A549 (cell line): Measurements from ENCODE around the gene CFH. TPM values are rescaled to one million over a fixed set of nuclear protein-coding genes. Genes with fewer than 3 reads are reported as not detected.
"Not testable (repeated sequence)": the region's sequence is repeated elsewhere in the genome, so short reads cannot be mapped to it uniquely, and the experiment has no call there.

ENCODE experiments used
- ATAC-seq, 2 experiments: fragments of 200-7000 bp in 1 of 2; fragments of >200 bp in 1 of 2; cut with Nextera tagmentation in 1 of 2; cut with Tn5 transposase in 1 of 2; 3 replicates each; pipeline versions ENCODE4 v1.8.0 to v1.9.1; 2018 to 2020; ENCODE audit warnings: mild to moderate bottlenecking in 1 of 2, moderate library complexity in 1 of 2
- CTCF ChIA-PET: fragments of 300-600 bp; sonication (Branson Sonifier 250); formaldehyde crosslinking; extraction: SDS; loops from one replicate; lab custom pipeline; 2021; ENCODE audit warnings: antibody characterized with exemption, inconsistent platforms; lab: Yijun Ruan, JAX
- POLR2A ChIA-PET: fragments of 350-600 bp; formaldehyde crosslinking; extraction: SDS; loops from one replicate; lab custom pipeline; 2021; ENCODE audit warnings: antibody characterized with exemption, inconsistent platforms; lab: Yijun Ruan, JAX
- DNase-seq, 2 experiments: peaks; one replicate each; pipeline versions ENCODE4 v3.0.0 to v3.0.0-alpha.2; 2011 to 2016; ENCODE audit warnings: low read depth in 1 of 2, low spot score in 1 of 2
- FAIRE-seq: peaks from 2 replicates; lab custom pipeline; 2011; peaks lifted over from hg19 to GRCh38; lab: Jason Lieb, UNC
- H3K27ac ChIP-seq, 2 experiments: fragments of >200 bp; sonication (Bioruptor Twin); formaldehyde crosslinking; 3 replicates each; pipeline ENCODE4 v1.5.1; 2016 to 2017
- H3K4me1 ChIP-seq: fragments of >200 bp; sonication (Bioruptor Twin); formaldehyde crosslinking; 3 replicates; pipeline ENCODE4 v1.6.1; 2016
- H3K4me2 ChIP-seq: fragments of >200 bp; sonication (Bioruptor Twin); formaldehyde crosslinking; 3 replicates; pipeline ENCODE4 v1.6.1; 2016
- H3K4me3 ChIP-seq: fragments of >200 bp; sonication (Bioruptor Twin); formaldehyde crosslinking; 3 replicates; pipeline ENCODE4 v1.5.1; 2016
- H3K9me3 ChIP-seq: fragments of >200 bp; sonication (Bioruptor Twin); formaldehyde crosslinking; 3 replicates; pipeline ENCODE4 v1.6.1; 2016
- BHLHE40 ChIP-seq: IDR thresholded peaks from 2 replicates; pipeline ENCODE4 v1.6.1; 2012; ENCODE audit warnings: low read depth, low read length, inconsistent platforms
- CBX8 ChIP-seq: fragments of 200-600 bp; sonication (generic); IDR thresholded peaks from 2 replicates; pipeline ENCODE4 v1.6.1; 2016
- CHD2 ChIP-seq: fragments of 150-350 bp; IDR thresholded peaks from 2 replicates; pipeline ENCODE4 v1.6.1; 2014; ENCODE audit warnings: low read length; ENCODE audit not compliant: partially characterized antibody
- EHMT2 ChIP-seq: fragments of 200-600 bp; sonication (generic); IDR thresholded peaks from 2 replicates; pipeline ENCODE4 v1.6.1; 2016; ENCODE audit warnings: antibody characterized with exemption, low read depth, mild to moderate bottlenecking, moderate library complexity
- ESRRA ChIP-seq: fragments of 150-350 bp; IDR thresholded peaks from 2 replicates; pipeline ENCODE4 v1.6.1; 2014; ENCODE audit warnings: mild to moderate bottlenecking, low read length, borderline replicate concordance
- FOSB ChIP-seq: fragments of 250-450 bp; sonication (Bioruptor Pico); IDR thresholded peaks from 2 replicates; pipeline ENCODE4 v1.5.0; 2020; ENCODE audit warnings: mild to moderate bottlenecking, moderate library complexity
- FOSL2 ChIP-seq, 2 experiments: fragments of 450-650 bp in 1 of 2; fragments of >200 bp in 1 of 2; sonication (Bioruptor Twin) in 1 of 2; formaldehyde crosslinking; IDR thresholded peaks; 2 replicates each; pipeline versions ENCODE4 v1.5.0 to v1.6.1; 2016 to 2020; ENCODE audit warnings: mild to moderate bottlenecking in 1 of 2, moderate library complexity in 1 of 2
- HDAC2 ChIP-seq: fragments of 200-600 bp; sonication (generic); IDR thresholded peaks from 2 replicates; pipeline ENCODE4 v1.6.1; 2016
- HES2 ChIP-seq: fragments of >200 bp; sonication (Bioruptor Twin); formaldehyde crosslinking; IDR thresholded peaks from 2 replicates; pipeline ENCODE4 v1.6.1; 2016
- HOXA7 ChIP-seq: fragments of 250-450 bp; sonication (Bioruptor Pico); IDR thresholded peaks from 2 replicates; pipeline ENCODE4 v1.5.0; 2020; ENCODE audit warnings: mild to moderate bottlenecking, moderate library complexity
- JUNB ChIP-seq: fragments of >200 bp; sonication (Bioruptor Twin); formaldehyde crosslinking; IDR thresholded peaks from 2 replicates; pipeline ENCODE4 v1.6.1; 2016
- KDM1A ChIP-seq: fragments of 200-600 bp; sonication (generic); IDR thresholded peaks from 2 replicates; pipeline ENCODE4 v1.6.1; 2016; ENCODE audit warnings: low read depth, mild to moderate bottlenecking
- NFE2L2 ChIP-seq: fragments of 150-350 bp; conservative IDR thresholded peaks from 2 replicates; pipeline ENCODE4 v1.6.1; 2014; ENCODE audit warnings: low read length
- NPAS2 ChIP-seq: fragments of 250-450 bp; sonication (Bioruptor Pico); IDR thresholded peaks from 2 replicates; pipeline ENCODE4 v1.8.0; 2022; ENCODE audit warnings: mild to moderate bottlenecking, moderate library complexity, borderline replicate concordance
- POLR2A ChIP-seq: IDR thresholded peaks from 2 replicates; pipeline ENCODE4 v1.6.1; 2012; ENCODE audit warnings: mild to moderate bottlenecking, low read length
- POLR2AphosphoS2 ChIP-seq: conservative IDR thresholded peaks from 2 replicates; pipeline ENCODE4 v1.6.1; 2012; ENCODE audit warnings: low read length, improper control_type of control experiment, inconsistent platforms
- RAD21 ChIP-seq, 2 experiments: fragments of >200 bp in 1 of 2; sonication (Bioruptor Twin) in 1 of 2; formaldehyde crosslinking in 1 of 2; IDR thresholded peaks in 1 of 2; conservative IDR thresholded peaks in 1 of 2; 2 replicates in 1 of 2; 3 replicates in 1 of 2; pipeline ENCODE4 v1.6.1; 2012 to 2018; ENCODE audit warnings: inconsistent platforms in 1 of 2
- RFX5 ChIP-seq: fragments of 450-650 bp; IDR thresholded peaks from 2 replicates; pipeline ENCODE4 v1.7.1; 2014; ENCODE audit warnings: antibody characterized with exemption, mild to moderate bottlenecking, moderate library complexity
- RNF2 ChIP-seq: fragments of 200-600 bp; sonication (generic); IDR thresholded peaks from 2 replicates; pipeline ENCODE4 v1.6.1; 2016; ENCODE audit warnings: low read depth, mild to moderate bottlenecking, antibody characterized with exemption, moderate library complexity, borderline replicate concordance
- TP53 ChIP-seq: fragments of 250-450 bp; sonication (Bioruptor Pico); IDR thresholded peaks from 2 replicates; pipeline ENCODE4 v1.5.0; 2021; ENCODE audit warnings: mild to moderate bottlenecking, moderate library complexity
- ZFP36 ChIP-seq: fragments of 450-650 bp; IDR thresholded peaks from 2 replicates; pipeline ENCODE4 v1.6.1; 2014; ENCODE audit warnings: borderline replicate concordance; ENCODE audit not compliant: partially characterized antibody
- ZSCAN20 ChIP-seq: fragments of 250-450 bp; sonication (Bioruptor Pico); IDR thresholded peaks from 2 replicates; pipeline ENCODE4 v1.8.0; 2022; ENCODE audit warnings: mild to moderate bottlenecking, moderate library complexity
- WGBS: methylation state at CpG from one replicate; pipeline ENCODE4 v1.1.6; 2017; ENCODE audit errors: missing lambda C conversion rate; 5-methylcytosine and 5-hydroxymethylcytosine counted together
- polyA plus RNA-seq, 4 experiments: library from polyadenylated mRNA; depleted of rRNA in 3 of 4; stranded (reverse); fragments of >200 nt; fragmentation: RNase III in 1 of 4; extraction: RNeasy Plus Mini Kit Qiagen cat#74134 plus additional on column Dnase treatment in 1 of 4; gene quantifications; 2 replicates in 3 of 4; 3 replicates in 1 of 4; pipeline ENCODE4 v1.2.3, GENCODE V29; 2011 to 2017
- TF ChIP-seq, protein P1 (sequence below): fragments of 250-450 bp; sonication (Bioruptor Pico); IDR thresholded peaks from 2 replicates; pipeline ENCODE4 v1.5.0; 2021; ENCODE audit warnings: mild to moderate bottlenecking, moderate library complexity, borderline replicate concordance

CFH gene
- polyA plus RNA-seq, 2 of the 4 experiments (the other 2 are of a cell fraction) = 8.2 to 68.1 TPM

GRCh38 chr1:196628838-196629237 lies 23.0 kb upstream of the CFH start:
- Histone ChIP-seq H3K4me3 (no peak overlapping the region), H3K4me1 (no peaks in the 10 kb centered on the region), H3K4me2 (no peak overlapping the region), H3K9me3 (0 out of 3 replicates have a peak, but pooled peaks cover 6% of the 10 kb centered on the region), H3K27ac (no peak overlapping the region)
- FAIRE-seq = no peak
- ATAC-seq = no peak
- CTCF ChIA-PET = no interaction called here
- POLR2A ChIA-PET = no interaction called here
- WGBS = 78% methylated on average over 3 of the region's 3 CpGs
- TF ChIP-seq POLR2A = no peak
- TF ChIP-seq ESRRA = no peak
- no peak for TF ChIP-seq HOXA7 (CRISPR knock-in tag)
- TF ChIP-seq RAD21 (conservative IDR thresholded peaks at IDR 0.05 in 1 of 2, IDR thresholded peaks at IDR 0.05 in 1 of 2) = no peak
- no peak for TF ChIP-seq TP53 (CRISPR knock-in tag)
- TF ChIP-seq POLR2AphosphoS2 = no peak
- no peak for TF ChIP-seq FOSL2 (IDR thresholded peaks at IDR 0.05)
- no peak for TF ChIP-seq FOSL2 (CRISPR knock-in tag; IDR thresholded peaks at IDR 0.05)
- DNase-seq = no peak

- ChIA-PET POLR2A (no interaction called here), CTCF (no interaction called here)
- Histone ChIP-seq H3K4me1 (no peaks in the 10 kb centered on the region), H3K4me2 (no peak overlapping the region), H3K27ac (no peak overlapping the region), H3K4me3 (no peak overlapping the region), H3K9me3 (no peaks in the 10 kb centered on the region)
- no peak for TF ChIP-seq ESRRA
- TF ChIP-seq, protein P1, sequence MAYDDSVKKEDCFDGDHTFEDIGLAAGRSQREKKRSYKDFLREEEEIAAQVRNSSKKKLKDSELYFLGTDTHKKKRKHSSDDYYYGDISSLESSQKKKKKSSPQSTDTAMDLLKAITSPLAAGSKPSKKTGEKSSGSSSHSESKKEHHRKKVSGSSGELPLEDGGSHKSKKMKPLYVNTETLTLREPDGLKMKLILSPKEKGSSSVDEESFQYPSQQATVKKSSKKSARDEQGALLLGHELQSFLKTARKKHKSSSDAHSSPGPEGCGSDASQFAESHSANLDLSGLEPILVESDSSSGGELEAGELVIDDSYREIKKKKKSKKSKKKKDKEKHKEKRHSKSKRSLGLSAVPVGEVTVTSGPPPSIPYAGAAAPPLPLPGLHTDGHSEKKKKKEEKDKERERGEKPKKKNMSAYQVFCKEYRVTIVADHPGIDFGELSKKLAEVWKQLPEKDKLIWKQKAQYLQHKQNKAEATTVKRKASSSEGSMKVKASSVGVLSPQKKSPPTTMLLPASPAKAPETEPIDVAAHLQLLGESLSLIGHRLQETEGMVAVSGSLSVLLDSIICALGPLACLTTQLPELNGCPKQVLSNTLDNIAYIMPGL (CRISPR knock-in tag) = no peak
- TF ChIP-seq CBX8 = no peak
- no peak for TF ChIP-seq HES2
- no peak for TF ChIP-seq JUNB
- no peak for TF ChIP-seq HDAC2
- no peak for TF ChIP-seq CHD2
- no peak for TF ChIP-seq BHLHE40
- no peak for TF ChIP-seq EHMT2
- TF ChIP-seq RNF2 = no peak
- TF ChIP-seq NFE2L2 = no peak
- no peak for TF ChIP-seq FOSB (CRISPR knock-in tag)
- no peak for TF ChIP-seq NPAS2 (CRISPR knock-in tag)
- no peak for TF ChIP-seq RFX5
- no peak for TF ChIP-seq ZFP36
- no peak for DNase-seq
- no peak for ATAC-seq
- 87% methylated on average over 6 of the region's 6 CpGs for WGBS
- FAIRE-seq = no peak
Measured at GRCh38 chr1:196637606-196638005, 14.2 kb upstream of the CFH start.

- no peaks in the 10 kb centered on the region for H3K4me1 ChIP-seq
- no peaks in the 10 kb centered on the region for H3K9me3 ChIP-seq
- no peak overlapping the region for H3K27ac ChIP-seq
- TF ChIP-seq ZSCAN20 (no peak), KDM1A (no peak)
- ATAC-seq = no peak
- ChIA-PET POLR2A (no interaction called here), CTCF (no interaction called here)
- no peak for FAIRE-seq
- H3K4me2 ChIP-seq = no peak overlapping the region
- WGBS = 93% methylated on average over 2 of the region's 2 CpGs
- no peak for DNase-seq
- no peak overlapping the region for H3K4me3 ChIP-seq
Measured at GRCh38 chr1:196638466-196638865, 13.4 kb upstream of the CFH start.

GRCh38 chr1:196639291-196639690 lies 12.6 kb upstream of the CFH start:
- POLR2A ChIA-PET, CTCF ChIA-PET, DNase-seq, ATAC-seq, FAIRE-seq, H3K4me2 ChIP-seq, H3K27ac ChIP-seq, H3K4me1 ChIP-seq, H3K4me3 ChIP-seq, H3K9me3 ChIP-seq: not testable (repeated sequence)
- WGBS = 72% methylated on average over 5 of the region's 5 CpGs
